IMR-90 (cell line): ENCODE results near the gene BRCA1. TPM values are rescaled to one million over a fixed set of nuclear protein-coding genes. Genes with fewer than 3 reads are reported as not detected.
"Not testable (repeated sequence)": the region's sequence is repeated elsewhere in the genome, so short reads cannot be mapped to it uniquely, and the experiment has no call there.

Source experiments
- ATAC-seq: fragments of 200-7000 bp; cut with Tn5 transposase; 2 replicates; pipeline ENCODE4 v1.9.1; 2020; ENCODE audit warnings: low read depth, mild to moderate bottlenecking, moderate library complexity
- BruUV-seq: library from RNA; stranded (reverse); fragments of 400-500 nt; replicated peaks from 2 replicates; lab custom pipeline; 2021; lab: Mats Ljungman, UMichigan
- CTCF ChIA-PET: fragments of 300-600 bp; formaldehyde crosslinking; extraction: SDS; loops from one replicate; lab custom pipeline; 2021; ENCODE audit warnings: antibody characterized with exemption; lab: Yijun Ruan, JAX
- POLR2A ChIA-PET: fragments of 300-600 bp; sonication (Branson Sonifier 250); formaldehyde crosslinking; loops from one replicate; lab custom pipeline; 2022; ENCODE audit warnings: antibody characterized with exemption; ENCODE audit not compliant: unreplicated experiment; lab: Charles Lee
- DNase-seq: peaks from one replicate; pipeline ENCODE4 v3.0.0; 2013
- H2AFZ ChIP-seq: replicated peaks from 2 replicates; pipeline ENCODE3; 2013; ENCODE audit warnings: low read length, mild to moderate bottlenecking; ENCODE audit not compliant: poor library complexity
- H2AK5ac ChIP-seq: 2 replicates; pipeline ENCODE4 v1.6.1; 2013; ENCODE audit warnings: low read depth, low read length, inconsistent platforms
- H2AK9ac ChIP-seq: replicated peaks from 2 replicates; pipeline ENCODE3; 2013; ENCODE audit warnings: mild to moderate bottlenecking, low read depth, low read length, moderate library complexity; ENCODE audit not compliant: poor library complexity
- H2BK120ac ChIP-seq: 2 replicates; pipeline ENCODE4 v1.6.1; 2013; ENCODE audit warnings: low read depth, low read length, inconsistent platforms
- H2BK15ac ChIP-seq: 3 replicates; pipeline ENCODE4 v1.6.1; 2013; ENCODE audit warnings: low read depth, low read length, inconsistent platforms
- H2BK20ac ChIP-seq: 2 replicates; pipeline ENCODE4 v1.6.1; 2013; ENCODE audit warnings: low read depth, mild to moderate bottlenecking, inconsistent platforms, low read length, moderate library complexity
- H2BK5ac ChIP-seq: 2 replicates; pipeline ENCODE4 v1.6.1; 2013; ENCODE audit warnings: mild to moderate bottlenecking, low read depth, low read length, inconsistent platforms; ENCODE audit not compliant: poor library complexity, severe bottlenecking
- H3K14ac ChIP-seq: replicated peaks from 2 replicates; pipeline ENCODE4 v1.6.1; 2013; ENCODE audit warnings: low read depth, low read length, inconsistent platforms
- H3K18ac ChIP-seq: 2 replicates; pipeline ENCODE4 v1.6.1; 2013; ENCODE audit warnings: low read depth, low read length, control low read depth
- H3K23ac ChIP-seq: 2 replicates; pipeline ENCODE4 v1.6.1; 2013; ENCODE audit warnings: low read depth, low read length, inconsistent platforms
- H3K27ac ChIP-seq: 2 replicates; pipeline ENCODE4 v1.5.1; 2013; ENCODE audit warnings: mild to moderate bottlenecking, control low read depth, low read length; ENCODE audit not compliant: insufficient read depth
- H3K27me3 ChIP-seq: 2 replicates; pipeline ENCODE4 v1.6.1; 2013; ENCODE audit warnings: low read length; ENCODE audit not compliant: control insufficient read depth, insufficient read depth
- H3K36me3 ChIP-seq: 2 replicates; pipeline ENCODE4 v1.6.1; 2013; ENCODE audit warnings: low read length, mixed read lengths; ENCODE audit not compliant: control insufficient read depth, insufficient read depth
- H3K4ac ChIP-seq: 2 replicates; pipeline ENCODE4 v1.6.1; 2013; ENCODE audit warnings: low read depth, low read length, inconsistent platforms
- H3K4me1 ChIP-seq: 2 replicates; pipeline ENCODE4 v1.6.1; 2013; ENCODE audit warnings: low read length, mixed read lengths; ENCODE audit not compliant: control insufficient read depth, insufficient read depth
- H3K4me2 ChIP-seq: 2 replicates; pipeline ENCODE4 v1.6.1; 2013; ENCODE audit warnings: low read depth, mild to moderate bottlenecking, control low read depth, low read length, moderate library complexity
- H3K4me3 ChIP-seq: 2 replicates; pipeline ENCODE4 v1.5.1; 2013; ENCODE audit warnings: low read depth, mild to moderate bottlenecking, control low read depth, low read length, moderate library complexity; ENCODE audit not compliant: insufficient read depth
- H3K56ac ChIP-seq: 2 replicates; pipeline ENCODE4 v1.6.1; 2013; ENCODE audit warnings: low read length, inconsistent platforms; ENCODE audit not compliant: insufficient read depth; ENCODE audit errors: extremely low read depth
- H3K79me1 ChIP-seq, 2 experiments: 2 replicates each; pipeline ENCODE4 v1.6.1; 2013; ENCODE audit warnings: low read length in 2 of 2, inconsistent platforms in 1 of 2, low read depth in 1 of 2
- H3K9ac ChIP-seq: 2 replicates; pipeline ENCODE4 v1.6.1; 2013; ENCODE audit warnings: low read depth, low read length, control low read depth
- H3K9me1 ChIP-seq: 2 replicates; pipeline ENCODE4 v1.6.1; 2013; ENCODE audit warnings: low read length, inconsistent platforms; ENCODE audit not compliant: insufficient read depth
- H3K9me3 ChIP-seq: 2 replicates; pipeline ENCODE4 v1.6.1; 2013; ENCODE audit warnings: low read length; ENCODE audit not compliant: control insufficient read depth, insufficient read depth
- H4K20me1 ChIP-seq: 2 replicates; pipeline ENCODE4 v1.6.1; 2013; ENCODE audit warnings: low read length, inconsistent platforms; ENCODE audit not compliant: insufficient read depth
- H4K5ac ChIP-seq: 2 replicates; pipeline ENCODE4 v1.6.1; 2013; ENCODE audit warnings: mild to moderate bottlenecking, low read depth, low read length, control low read depth
- H4K8ac ChIP-seq, 2 experiments: 2 replicates each; pipeline ENCODE4 v1.6.1; 2013; ENCODE audit warnings: low read depth in 2 of 2, low read length in 2 of 2, control low read depth in 1 of 2, inconsistent platforms in 1 of 2
- H4K91ac ChIP-seq: 2 replicates; pipeline ENCODE4 v1.6.1; 2013; ENCODE audit warnings: low read depth, low read length, inconsistent platforms; ENCODE audit not compliant: insufficient read depth
- WGBS, 2 experiments: methylation state at CpG; one replicate each; pipeline versions ENCODE4 v1.1.5 to v1.1.7; 2013; ENCODE audit warnings: missing lambda C conversion rate in 2 of 2; ENCODE audit not compliant: insufficient read length in 1 of 2; ENCODE audit errors: extremely low coverage in 2 of 2; 5-methylcytosine and 5-hydroxymethylcytosine counted together
- dilution Hi-C: fragments of 300-500 bp; cut with HindIII; formaldehyde crosslinking; loops from one replicate; pipeline ENCODE4 v1.14.3; 2018; ENCODE audit warnings: low sequenced_read_pairs; ENCODE audit not compliant: unreplicated experiment
- in situ Hi-C: fragments of 300-500 bp; cut with MboI; formaldehyde crosslinking; loops from 3 replicates; pipeline ENCODE4 v1.14.3; 2019; ENCODE audit warnings: low sequenced_read_pairs, inconsistent platforms, mixed read lengths
- intact Hi-C: fragments of 100-400 bp; cut with micrococcal nuclease; formaldehyde crosslinking; loops from 2 replicates; pipeline ENCODE4 v1.10.0; 2022
- polyA plus RNA-seq, 3 experiments: library from polyadenylated mRNA; depleted of rRNA; stranded (reverse); fragments of >200 nt; gene quantifications; 2 replicates each; pipeline ENCODE4 v1.2.3, GENCODE V29; 2012; ENCODE audit warnings: low replicate concordance in 1 of 3
- total RNA-seq: library from RNA; depleted of rRNA; stranded (reverse); fragments of >200 nt; gene quantifications from 2 replicates; pipeline ENCODE4 v1.2.3, GENCODE V29; 2012

The BRCA1 gene
- total and polyA plus RNA-seq, 2 of the 4 experiments (the other 2 are of a cell fraction) = 8.3 to 17.7 TPM

DNA sequence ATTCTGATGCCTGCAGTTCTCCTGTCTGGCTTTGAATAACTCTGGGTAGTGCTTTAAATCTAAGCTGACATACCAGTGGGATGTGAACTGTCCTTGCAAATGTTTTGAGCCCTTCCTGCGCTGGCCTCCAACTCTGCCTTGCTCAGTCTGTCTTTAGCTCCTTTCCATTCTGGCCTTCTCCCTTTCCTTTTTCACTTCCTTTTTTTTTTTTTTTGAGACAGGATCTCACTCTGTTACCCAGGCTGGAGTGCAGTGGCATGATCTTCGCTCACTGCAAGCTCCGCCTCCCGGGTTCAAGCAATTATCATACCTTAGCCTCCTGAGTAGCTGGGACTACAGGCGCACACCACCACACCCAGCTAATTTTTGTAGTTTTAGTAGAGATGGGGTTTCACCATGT is 8.3 kb upstream of the BRCA1 start:
- H3K23ac ChIP-seq, dilution Hi-C loops, H2BK15ac ChIP-seq, H2BK120ac ChIP-seq, H2AK5ac ChIP-seq, H2AK9ac ChIP-seq, H3K4me3 ChIP-seq, H3K9me1 ChIP-seq, DNase-seq, H4K20me1 ChIP-seq, H3K4me1 ChIP-seq, H2AFZ ChIP-seq, H3K4me2 ChIP-seq, H3K56ac ChIP-seq, intact Hi-C loops, H4K8ac ChIP-seq, H3K9me3 ChIP-seq, H2BK20ac ChIP-seq, H4K5ac ChIP-seq, ATAC-seq, H2BK5ac ChIP-seq, BruUV-seq, H3K27ac ChIP-seq, H3K27me3 ChIP-seq, H3K9ac ChIP-seq, H4K91ac ChIP-seq, H3K18ac ChIP-seq, H3K14ac ChIP-seq, H3K4ac ChIP-seq, in situ Hi-C loops: not testable (repeated sequence)
- WGBS, 2 experiments = 100% methylated on average over 1 of the region's 5 CpGs; no CpG with 5 or more reads in 1 of the 2 experiments
- ChIA-PET POLR2A (interaction anchor here (0.6 kb wide), 1 partner anchor 12 kb away, joined by 3 read pairs; no protein-coding TSS in a partner anchor), CTCF (interaction anchor here (0.6 kb wide), 1 partner anchor 79 kb away, joined by 3 read pairs; no protein-coding TSS in a partner anchor)
- Histone ChIP-seq H3K36me3 (peaks cover 27% of the 10 kb centered on the region), H3K79me1 (peaks cover 12 to 17% of the 10 kb centered on the region in 2 experiments)
